KMS-11 (cell line): Measurements from ENCODE around the gene PPP1R12B.

Source experiments
- H2AFZ ChIP-seq: fragments of 200-600 bp; sonication (generic); 2 replicates; pipeline ENCODE4 v1.6.1; 2016; ENCODE audit warnings: antibody characterized with exemption, mixed run types, low read depth
- H3K27ac ChIP-seq: fragments of 200-600 bp; sonication (generic); 2 replicates; pipeline ENCODE4 v1.6.1; 2016; ENCODE audit warnings: mild to moderate bottlenecking, mixed run types
- H3K27me3 ChIP-seq: fragments of 200-600 bp; sonication (generic); 2 replicates; pipeline ENCODE4 v1.6.1; 2017; ENCODE audit warnings: mild to moderate bottlenecking, low read depth, mixed run types, moderate library complexity; ENCODE audit not compliant: insufficient read depth
- H3K36me3 ChIP-seq: fragments of 200-600 bp; sonication (generic); 2 replicates; pipeline ENCODE4 v1.6.1; 2017; ENCODE audit warnings: mild to moderate bottlenecking, mixed run types; ENCODE audit not compliant: insufficient read depth
- H3K4me1 ChIP-seq: fragments of 200-600 bp; sonication (generic); 2 replicates; pipeline ENCODE4 v1.6.1; 2016; ENCODE audit warnings: mild to moderate bottlenecking, low read depth, mixed run types; ENCODE audit not compliant: poor library complexity, severe bottlenecking
- H3K4me2 ChIP-seq: fragments of 200-600 bp; sonication (generic); 2 replicates; pipeline ENCODE4 v1.7.0; 2016; ENCODE audit warnings: mild to moderate bottlenecking, mixed run types
- H3K4me3 ChIP-seq: fragments of 200-600 bp; sonication (generic); IDR thresholded peaks from 2 replicates; pipeline ENCODE4 v1.6.1; 2017; ENCODE audit warnings: low read depth, low read length, mixed read lengths; ENCODE audit not compliant: insufficient read depth
- H3K79me2 ChIP-seq: fragments of 200-600 bp; sonication (generic); 2 replicates; pipeline ENCODE4 v1.6.1; 2016; ENCODE audit warnings: low read depth, mixed run types; ENCODE audit not compliant: insufficient read depth
- H3K9ac ChIP-seq: fragments of 200-600 bp; sonication (generic); 2 replicates; pipeline ENCODE4 v1.6.1; 2016; ENCODE audit warnings: mild to moderate bottlenecking, mixed run types
- H4K20me1 ChIP-seq: fragments of 200-600 bp; sonication (generic); 2 replicates; pipeline ENCODE4 v1.6.1; 2016; ENCODE audit warnings: mild to moderate bottlenecking, mixed run types; ENCODE audit not compliant: insufficient read depth
- CTCF ChIP-seq: fragments of 200-600 bp; sonication (generic); conservative IDR thresholded peaks from 2 replicates; pipeline ENCODE4 v1.6.1; 2017; ENCODE audit warnings: low read depth, mild to moderate bottlenecking, antibody characterized with exemption, low read length, moderate library complexity, mixed read lengths

The PPP1R12B gene

GRCh38 chr1:202306535-202307345 lies 41.8 kb upstream of the PPP1R12B start:
- Histone ChIP-seq H3K4me3 (no peak overlapping the region), H3K27me3 (no peaks in the 10 kb centered on the region; the same call in 1 of the 2 replicates), H3K36me3 (no peaks in the 10 kb centered on the region), H3K27ac (no peak overlapping the region), H3K79me2 (no peaks in the 10 kb centered on the region), H3K4me1 (no peaks in the 10 kb centered on the region), H3K9ac (no peak overlapping the region), H4K20me1 (no peaks in the 10 kb centered on the region), H3K4me2 (no peak overlapping the region), H2AFZ (no peak overlapping the region)
- no peak for TF ChIP-seq CTCF

- TF ChIP-seq CTCF, result no peak
- no peak overlapping the region for H2AFZ ChIP-seq
- H3K4me3 ChIP-seq, result no peak overlapping the region
- H3K36me3 ChIP-seq, result no peaks in the 10 kb centered on the region
- no peaks in the 10 kb centered on the region for H3K79me2 ChIP-seq
- no peak overlapping the region for H3K4me2 ChIP-seq
- no peak overlapping the region for H3K27ac ChIP-seq
- no peak overlapping the region for H3K9ac ChIP-seq
- no peaks in the 10 kb centered on the region for H4K20me1 ChIP-seq
- no peaks in the 10 kb centered on the region; the same call in 1 of the 2 replicates for H3K27me3 ChIP-seq
- no peaks in the 10 kb centered on the region for H3K4me1 ChIP-seq
These were observed 38.3 kb upstream of the PPP1R12B start for GRCh38 chr1:202310071-202310725.

- no peak overlapping the region for H2AFZ ChIP-seq
- H4K20me1 ChIP-seq, result no peaks in the 10 kb centered on the region
- no peaks in the 10 kb centered on the region for H3K4me1 ChIP-seq
- H3K4me2 ChIP-seq, result no peak overlapping the region
- H3K27me3 ChIP-seq, result no peaks in the 10 kb centered on the region
- TF ChIP-seq CTCF, result no peak
- no peak overlapping the region for H3K4me3 ChIP-seq
- H3K79me2 ChIP-seq, result no peaks in the 10 kb centered on the region
- no peak overlapping the region for H3K9ac ChIP-seq
- H3K36me3 ChIP-seq, result no peaks in the 10 kb centered on the region
- no peak overlapping the region for H3K27ac ChIP-seq
These were observed 37.8 kb upstream of the PPP1R12B start for GRCh38 chr1:202310746-202311145.

GRCh38 chr1:202311875-202312635 lies 36.4 kb upstream of the PPP1R12B start:
- Histone ChIP-seq H3K27me3 (no peaks in the 10 kb centered on the region), H3K4me2 (no peak overlapping the region), H3K9ac (no peak overlapping the region), H2AFZ (no peak overlapping the region), H3K4me1 (no peaks in the 10 kb centered on the region), H3K36me3 (no peaks in the 10 kb centered on the region), H3K79me2 (no peaks in the 10 kb centered on the region), H3K27ac (no peak overlapping the region), H3K4me3 (no peak overlapping the region), H4K20me1 (no peaks in the 10 kb centered on the region)
- no peak for TF ChIP-seq CTCF
